GM12878 (cell line): ENCODE measurements around the gene SRRM5. TPM values are rescaled to one million over a fixed set of nuclear protein-coding genes. Genes with fewer than 3 reads are reported as not detected.

Experiments
- ATAC-seq: fragments of 200-7000 bp; cut with Tn5 transposase; 3 replicates; pipeline ENCODE4 v1.9.1; 2020; ENCODE audit warnings: mild to moderate bottlenecking, moderate library complexity
- BruUV-seq: library from RNA; stranded (reverse); fragments of 400-500 nt; replicated peaks from 2 replicates; lab custom pipeline; 2021; lab: Mats Ljungman, UMichigan
- CTCF ChIA-PET: fragments of 300-600 bp; sonication (Branson Sonifier 250); formaldehyde crosslinking; extraction: SDS; loops from one replicate; lab custom pipeline; 2021; ENCODE audit warnings: inconsistent platforms; lab: Yijun Ruan, JAX
- POLR2A ChIA-PET: fragments of 350-600 bp; formaldehyde crosslinking; extraction: SDS; loops from one replicate; lab custom pipeline; 2021; ENCODE audit warnings: inconsistent platforms; lab: Charles Lee
- RAD21 ChIA-PET: fragments of 300-600 bp; sonication (Branson Sonifier 250); formaldehyde crosslinking; loops from one replicate; lab custom pipeline; 2023; ENCODE audit warnings: antibody characterized with exemption; ENCODE audit not compliant: unreplicated experiment; lab: Charles Lee
- SMC1A ChIA-PET: fragments of 300-600 bp; sonication (Branson Sonifier 250); formaldehyde crosslinking; loops from one replicate; lab custom pipeline; 2023; ENCODE audit not compliant: unreplicated experiment, uncharacterized antibody; lab: Charles Lee
- DNase-seq: peaks from one replicate; pipeline ENCODE4 v3.0.0-alpha.2; 2011; ENCODE audit warnings: low read depth, low spot score
- FAIRE-seq: peaks from 3 replicates; lab custom pipeline; 2011; peaks lifted over from hg19 to GRCh38; lab: Jason Lieb, UNC
- H2AFZ ChIP-seq: 2 replicates; pipeline ENCODE4 v1.6.0; 2011; ENCODE audit warnings: low read depth, low read length, control low read depth; ENCODE audit not compliant: control insufficient read depth
- H3K27ac ChIP-seq: 2 replicates; pipeline ENCODE4 v1.5.1; 2011; ENCODE audit warnings: control low read depth; ENCODE audit not compliant: control insufficient read depth, insufficient read depth
- H3K27me3 ChIP-seq, 2 experiments: replicated peaks in 1 of 2; 2 replicates each; pipeline versions ENCODE4 v1.6.0 to v1.6.1; 2011; ENCODE audit warnings: low read length in 1 of 2; ENCODE audit not compliant: control insufficient read depth in 2 of 2, insufficient read depth in 2 of 2
- H3K36me3 ChIP-seq, 2 experiments: 2 replicates each; pipeline ENCODE4 v1.5.1; 2011; ENCODE audit warnings: low read length in 1 of 2; ENCODE audit not compliant: control insufficient read depth in 2 of 2, insufficient read depth in 2 of 2
- H3K4me1 ChIP-seq: 2 replicates; pipeline ENCODE4 v1.6.1; 2011; ENCODE audit warnings: mild to moderate bottlenecking, low read length, moderate library complexity, mixed read lengths; ENCODE audit not compliant: control insufficient read depth, insufficient read depth
- H3K4me2 ChIP-seq: 2 replicates; pipeline ENCODE4 v1.6.0; 2011; ENCODE audit warnings: control low read depth; ENCODE audit not compliant: control insufficient read depth, insufficient read depth
- H3K4me3 ChIP-seq: fragments of 200-600 bp; sonication (generic); 2 replicates; pipeline ENCODE4 v1.5.1; 2016
- H3K79me2 ChIP-seq: 2 replicates; pipeline ENCODE4 v1.6.0; 2011; ENCODE audit warnings: low read length; ENCODE audit not compliant: control insufficient read depth, insufficient read depth
- H3K9ac ChIP-seq: 2 replicates; pipeline ENCODE4 v1.8.0; 2011; ENCODE audit warnings: low read length, control low read depth, mixed read lengths; ENCODE audit not compliant: control insufficient read depth, insufficient read depth
- H3K9me3 ChIP-seq: replicated peaks from 3 replicates; pipeline ENCODE4 v1.5.1; 2011; ENCODE audit warnings: mild to moderate bottlenecking, low read length; ENCODE audit not compliant: control insufficient read depth, insufficient read depth
- H4K20me1 ChIP-seq: 2 replicates; pipeline ENCODE4 v1.6.0; 2011; ENCODE audit not compliant: control insufficient read depth, insufficient read depth
- CBX3 ChIP-seq: fragments of 200-600 bp; sonication (generic); IDR thresholded peaks from 2 replicates; pipeline ENCODE4 v1.6.1; 2016; ENCODE audit warnings: low read depth, borderline replicate concordance
- FOS ChIP-seq: IDR thresholded peaks from 3 replicates; pipeline ENCODE4 v1.6.1; 2011; ENCODE audit warnings: borderline replicate concordance; ENCODE audit not compliant: insufficient read length; ENCODE audit errors: extremely low read depth
- FOXM1 ChIP-seq: IDR thresholded peaks from 2 replicates; pipeline ENCODE4 v1.6.1; 2012; ENCODE audit warnings: low read depth, mild to moderate bottlenecking, inconsistent platforms, low read length, moderate library complexity
- JUND ChIP-seq: IDR thresholded peaks from 2 replicates; pipeline ENCODE4 v1.6.1; 2012; ENCODE audit warnings: low read depth, mild to moderate bottlenecking, low read length, improper control_type of control experiment, moderate library complexity
- PML ChIP-seq: IDR thresholded peaks from 2 replicates; pipeline ENCODE4 v1.6.1; 2012; ENCODE audit warnings: low read length, inconsistent platforms
- RB1 ChIP-seq: fragments of 450-650 bp; formaldehyde crosslinking; IDR thresholded peaks from 2 replicates; pipeline ENCODE4 v1.6.1; 2017; ENCODE audit warnings: mild to moderate bottlenecking, borderline replicate concordance
- SUPT20H ChIP-seq: IDR thresholded peaks from 2 replicates; pipeline ENCODE4 v1.6.1; 2011; ENCODE audit warnings: low read depth, mild to moderate bottlenecking, low read length, moderate library complexity, borderline replicate concordance; ENCODE audit not compliant: control insufficient read depth
- TCF12 ChIP-seq: IDR thresholded peaks from 2 replicates; pipeline ENCODE4 v1.6.1; 2011; ENCODE audit warnings: low read depth, mild to moderate bottlenecking, low read length
- TCF3 ChIP-seq: IDR thresholded peaks from 2 replicates; pipeline ENCODE4 v1.6.1; 2012; ENCODE audit warnings: low read depth, mild to moderate bottlenecking, low read length, borderline replicate concordance; ENCODE audit not compliant: insufficient read depth
- ZNF207 ChIP-seq: fragments of 450-650 bp; IDR thresholded peaks from 2 replicates; pipeline ENCODE4 v1.6.1; 2014; ENCODE audit warnings: antibody characterized with exemption, mild to moderate bottlenecking, borderline replicate concordance
- WGBS: methylation state at CpG from one replicate; pipeline ENCODE4 v1.1.6; 2016; ENCODE audit warnings: low lambda C conversion rate; ENCODE audit not compliant: insufficient replicate concordance, insufficient coverage; ENCODE audit errors: missing lambda C conversion rate; 5-methylcytosine and 5-hydroxymethylcytosine counted together
- in situ Hi-C: fragments of 300-500 bp; cut with MboI; formaldehyde crosslinking; loops from 9 replicates; pipeline ENCODE4 v1.14.3; 2018; ENCODE audit warnings: mixed read lengths
- intact Hi-C: fragments of 100-400 bp; cut with micrococcal nuclease; formaldehyde crosslinking; loops from one replicate; pipeline ENCODE4 v1.14.2; 2022; ENCODE audit not compliant: unreplicated experiment
- polyA plus RNA-seq, 11 experiments: library from polyadenylated mRNA; depleted of rRNA in 4 of 11; unstranded in 6 of 11; stranded (reverse) in 5 of 11; fragments of >200 nt; fragmentation: Nextera tagmentation in 4 of 11; fragmentation: Illumina TruSeq in 1 of 11; extraction: Ambion mirVana in 4 of 11; extraction: Trizol in 1 of 11; gene quantifications; 1 replicate in 1 of 11; 2 replicates in 10 of 11; pipeline versions ENCODE4 v1.2.1 to v1.2.3, GENCODE V29; 2011 to 2016; ENCODE audit warnings: inconsistent platforms in 2 of 11, missing spikeins in 2 of 11, low read depth in 1 of 11
- total RNA-seq, 4 experiments: library from RNA; depleted of rRNA in 3 of 4; stranded (reverse); fragments of >200 nt in 3 of 4; fragmentation: Illumina TruSeq in 1 of 4; extraction: Trizol in 1 of 4; gene quantifications; 2 replicates each; pipeline versions ENCODE4 v1.2.1 to v1.2.3, GENCODE V29; 2013 to 2021

SRRM5 gene
- total and polyA plus RNA-seq, 10 of the 15 experiments (the other 5 are each of a cell fraction or from before 2014, with no cell fraction given) = 0.06 to 0.38 (median 0.24) TPM; not detected in 2

GRCh38 chr19:43648633-43649032, 36.7 kb downstream of the SRRM5 start:
- Histone ChIP-seq H3K36me3 (no peaks in the 10 kb centered on the region), H3K9ac (no peak overlapping the region), H3K4me1 (no peaks in the 10 kb centered on the region), H4K20me1 (no peaks in the 10 kb centered on the region), H3K27me3 (no peaks in the 10 kb centered on the region), H3K4me3 (no peak overlapping the region), H3K9me3 (no peaks in the 10 kb centered on the region; the same call in 1 of the 3 replicates), H2AFZ (no peak overlapping the region), H3K27ac (no peak overlapping the region), H3K4me2 (no peak overlapping the region), H3K79me2 (no peaks in the 10 kb centered on the region)
- 51% methylated on average over 6 of the region's 6 CpGs for WGBS
- intact Hi-C loops (no loop called here), in situ Hi-C loops (no loop called here)
- DNase-seq (no peak), ATAC-seq (no peak), FAIRE-seq (no peak)
- ChIA-PET CTCF (interaction anchor here (0.9 to 1.0 kb wide), 3 partner anchors 10 to 128 kb away, joined by 3 to 6 read pairs (median 3); no protein-coding TSS in a partner anchor), POLR2A (no interaction called here), RAD21 (interaction anchor here (1.4 kb wide), 1 partner anchor 93 kb away, joined by 5 read pairs; no protein-coding TSS in a partner anchor), SMC1A (interaction anchor here (1.5 kb wide), 1 partner anchor 20 kb away, joined by 3 read pairs; no protein-coding TSS in a partner anchor)
- no TSS peak for BruUV-seq
- TF ChIP-seq SUPT20H (no peak), FOS (no peak), RB1 (no peak), TCF12 (no peak), JUND (no peak), FOXM1 (no peak), ZNF207 (no peak), CBX3 (no peak), TCF3 (no peak), PML (no peak)
